ENCODE results near the gene CHL1. TPM values are rescaled to one million over a fixed set of nuclear protein-coding genes. Genes with fewer than 3 reads are reported as not detected.

The CHL1 gene
- total RNA-seq, 1 donor from 2014 or later: 7.4 TPM

DNA sequence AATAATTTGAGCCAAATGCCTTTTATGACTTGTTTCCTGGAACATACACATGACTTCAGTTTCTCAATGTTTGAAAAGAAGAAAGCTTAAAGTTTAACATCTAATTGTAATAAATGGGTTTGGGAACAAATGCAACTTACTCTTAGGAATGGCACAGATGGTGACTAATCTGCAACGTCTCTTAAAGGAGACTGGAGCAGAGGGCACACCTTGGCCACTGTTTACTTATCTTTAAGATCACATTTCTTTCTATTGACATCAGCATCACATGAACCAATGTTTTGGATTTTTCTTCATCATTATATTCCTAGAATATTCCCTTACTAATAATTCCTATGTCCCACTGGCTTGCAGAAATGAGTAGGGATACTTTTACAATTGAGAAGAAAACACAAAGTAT, 229.5 kb downstream of the CHL1 start:
- no peak for ATAC-seq (ENCODE audit: low read depth)

GRCh38 chr3:427128-427527, 230.6 kb downstream of the CHL1 start:
- CTCF ChIA-PET: no interaction called here
- Mint-ChIP-seq H3K4me1 (no peaks in the 10 kb centered on the region), H3K4me3 (no peak overlapping the region), H3K36me3 (ENCODE audit: low read depth) (no peaks in the 10 kb centered on the region), H3K27ac (no peak overlapping the region), H3K9me3 (no peaks in the 10 kb centered on the region), H3K27me3 (no peaks in the 10 kb centered on the region)
- TF ChIP-seq CTCF (IDR thresholded peaks at IDR 0.05): no peak
- DNase-seq (no peak), ATAC-seq (ENCODE audit: low read depth) (no peak)
- intact Hi-C loops (cut with micrococcal nuclease): no loop called here
- POLR2A ChIA-PET: no interaction called here

More for the DNA sequence above, 229.5 kb downstream of the CHL1 start:
- Mint-ChIP-seq H3K4me1 (no peaks in the 10 kb centered on the region), H3K27ac (no peak overlapping the region), H3K4me3 (no peak overlapping the region), H3K27me3 (no peaks in the 10 kb centered on the region), H3K9me3 (no peaks in the 10 kb centered on the region), H3K36me3 (ENCODE audit: low read depth) (no peaks in the 10 kb centered on the region)
- ChIA-PET POLR2A (no interaction called here), CTCF (no interaction called here)
- intact Hi-C loops (cut with micrococcal nuclease): no loop called here
- no peak for TF ChIP-seq CTCF (IDR thresholded peaks at IDR 0.05)
- no peak for DNase-seq

DNA sequence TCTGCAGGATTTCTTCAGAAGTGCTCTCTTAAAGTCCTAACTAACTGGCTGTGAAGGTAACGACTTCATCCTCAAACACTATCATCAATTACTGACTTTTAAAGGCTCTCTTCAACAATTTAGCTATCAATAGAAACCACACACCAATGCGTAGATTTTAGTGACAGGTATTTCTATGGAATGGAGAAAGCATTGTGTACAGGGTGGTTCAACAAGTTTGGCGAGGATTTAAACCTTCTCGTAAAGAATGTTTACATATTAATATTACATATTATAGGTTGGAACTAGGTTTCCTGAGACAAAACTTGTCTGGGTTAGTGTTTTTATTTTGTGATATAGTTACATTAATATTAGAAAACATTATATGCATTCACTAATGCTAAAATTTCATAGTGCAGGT, 233.6 kb downstream of the CHL1 start:
- Mint-ChIP-seq H3K4me3 (no peak overlapping the region), H3K36me3 (ENCODE audit: low read depth) (no peaks in the 10 kb centered on the region), H3K27me3 (no peaks in the 10 kb centered on the region), H3K9me3 (no peaks in the 10 kb centered on the region), H3K4me1 (no peaks in the 10 kb centered on the region), H3K27ac (no peak overlapping the region)
- TF ChIP-seq CTCF (IDR thresholded peaks at IDR 0.05): no peak
- intact Hi-C loops (cut with micrococcal nuclease): no loop called here
- no peak for DNase-seq
- CTCF ChIA-PET: no interaction called here
- ATAC-seq (ENCODE audit: low read depth): no peak
- POLR2A ChIA-PET: no interaction called here

DNA sequence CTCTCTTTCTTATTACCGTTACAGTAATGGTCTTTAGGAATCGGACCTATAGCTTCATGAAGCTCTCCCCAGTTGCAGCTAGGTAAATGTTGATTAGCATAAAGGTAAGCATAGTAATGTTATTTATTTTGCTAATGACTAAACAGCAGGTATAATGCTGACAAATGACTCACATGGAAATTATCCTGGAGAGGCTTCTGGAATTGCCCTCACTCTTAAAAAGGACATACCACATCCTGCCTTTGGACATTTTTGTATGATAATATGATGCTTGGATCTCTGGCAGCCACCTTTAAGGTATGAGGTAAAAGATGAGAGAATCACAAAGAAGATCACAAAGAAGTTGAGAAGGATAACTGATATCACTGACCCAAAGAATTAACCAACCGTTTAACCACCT, 238.6 kb downstream of the CHL1 start:
- CTCF ChIA-PET: no interaction called here
- Mint-ChIP-seq H3K27ac (no peak overlapping the region), H3K36me3 (ENCODE audit: low read depth) (no peaks in the 10 kb centered on the region), H3K27me3 (no peaks in the 10 kb centered on the region), H3K4me1 (no peaks in the 10 kb centered on the region), H3K4me3 (no peak overlapping the region), H3K9me3 (no peaks in the 10 kb centered on the region)
- no peak for TF ChIP-seq CTCF (IDR thresholded peaks at IDR 0.05)
- no peak for ATAC-seq (ENCODE audit: low read depth)
- DNase-seq: no peak
- intact Hi-C loops (cut with micrococcal nuclease): no loop called here
- POLR2A ChIA-PET: no interaction called here

DNA sequence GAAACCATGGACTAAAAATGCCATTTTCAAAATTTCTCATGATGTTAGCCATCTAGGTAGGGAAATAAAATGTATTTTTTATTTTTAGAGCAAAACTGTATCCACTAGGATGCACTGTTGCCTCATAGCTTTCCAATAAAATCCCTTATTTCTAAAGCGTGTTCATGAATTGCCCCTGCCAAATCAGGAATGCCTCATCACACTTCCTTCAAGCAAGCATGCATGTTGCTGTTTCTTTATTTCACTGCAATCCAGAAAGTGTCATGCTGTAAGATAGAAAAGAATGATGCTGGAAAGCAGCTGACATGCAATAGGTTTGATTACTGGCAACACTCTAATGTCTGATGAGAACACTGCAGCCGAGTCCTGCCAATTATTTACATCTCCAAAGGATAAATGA, 239.5 kb downstream of the CHL1 start:
- intact Hi-C loops (cut with micrococcal nuclease): no loop called here
- Mint-ChIP-seq H3K27me3 (no peaks in the 10 kb centered on the region), H3K27ac (no peak overlapping the region), H3K9me3 (no peaks in the 10 kb centered on the region), H3K36me3 (ENCODE audit: low read depth) (no peaks in the 10 kb centered on the region), H3K4me3 (no peak overlapping the region), H3K4me1 (no peaks in the 10 kb centered on the region)
- POLR2A ChIA-PET: no interaction called here
- no peak for TF ChIP-seq CTCF (IDR thresholded peaks at IDR 0.05)
- CTCF ChIA-PET: no interaction called here
- ATAC-seq (ENCODE audit: low read depth): no peak
- no peak for DNase-seq

All from activated B cell treated with CpG ODN at 0.5 μM for 24 hours (primary cell).